Measurements from ENCODE around the gene MT1M. TPM values are rescaled to one million over a fixed set of nuclear protein-coding genes. Genes with fewer than 3 reads are reported as not detected.
"Not testable (repeated sequence)": the region's sequence is repeated elsewhere in the genome, so short reads cannot be mapped to it uniquely, and the experiment has no call there.

The MT1M gene
- total RNA-seq, 1 donor from 2014 or later, result 0.35 TPM

GRCh38 chr16:56667581-56668571, 35.4 kb downstream of the MT1M start, which contains the start of gene MT1G:
MT1G (minus strand) TSS chr16:56668065; CDS start chr16:56667993, 72 bp downstream.
- no peak for TF ChIP-seq CTCF (IDR thresholded peaks at IDR 0.05)
- Mint-ChIP-seq H3K27ac (ENCODE audit: unreplicated experiment) (no peak within 1 kb of the TSS), H3K4me3 (ENCODE audit: unreplicated experiment) (peak within 1 kb of the TSS; percentile 33), H3K27me3 (ENCODE audit: low read depth) (peaks cover 54% of the 10 kb centered on the region), H3K36me3 (ENCODE audit: low read depth) (no peaks in the 10 kb centered on the region), H3K4me1 (ENCODE audit: low read depth) (peaks cover 8% of the 10 kb centered on the region), H3K9me3 (ENCODE audit: low read depth) (no peaks in the 10 kb centered on the region)
- DNase-seq (ENCODE audit: low spot score), result no peak

- Mint-ChIP-seq H3K4me1 (ENCODE audit: low read depth) (peaks cover 4% of the 10 kb centered on the region), H3K36me3 (ENCODE audit: low read depth) (no peaks in the 10 kb centered on the region), H3K9me3 (ENCODE audit: low read depth) (no peaks in the 10 kb centered on the region), H3K4me3 (ENCODE audit: unreplicated experiment) (no peak within 1 kb of the TSS), H3K27ac (ENCODE audit: unreplicated experiment) (no peak within 1 kb of the TSS), H3K27me3 (ENCODE audit: low read depth) (peaks cover 45% of the 10 kb centered on the region)
- no peak for TF ChIP-seq CTCF (IDR thresholded peaks at IDR 0.05)
- DNase-seq (ENCODE audit: low spot score), result no peak
Observed at GRCh38 chr16:56669005-56669839, 36.8 kb downstream of the MT1M start, which contains the start of gene MT1H. MT1H (plus strand) TSS chr16:56669814; CDS start chr16:56669885, 71 bp downstream.

GRCh38 chr16:56669840-56670619, 37.6 kb downstream of the MT1M start:
- no peak for TF ChIP-seq CTCF (IDR thresholded peaks at IDR 0.05)
- Mint-ChIP-seq H3K4me1 (ENCODE audit: low read depth) (peaks cover 4% of the 10 kb centered on the region), H3K27ac (ENCODE audit: unreplicated experiment) (no peak overlapping the region), H3K9me3 (ENCODE audit: low read depth) (no peaks in the 10 kb centered on the region), H3K36me3 (ENCODE audit: low read depth) (no peaks in the 10 kb centered on the region), H3K27me3 (ENCODE audit: low read depth) (peaks cover 41% of the 10 kb centered on the region), H3K4me3 (ENCODE audit: unreplicated experiment) (no peak overlapping the region)
- DNase-seq (ENCODE audit: low spot score), result no peak

GRCh38 chr16:56670620-56670934, 38.1 kb downstream of the MT1M start:
- no peak for TF ChIP-seq CTCF (IDR thresholded peaks at IDR 0.05)
- H3K9me3 Mint-ChIP-seq (ENCODE audit: low read depth), result no peaks in the 10 kb centered on the region
- H3K27ac Mint-ChIP-seq (ENCODE audit: unreplicated experiment), result no peak overlapping the region
- H3K4me1 Mint-ChIP-seq (ENCODE audit: low read depth), result peaks cover 8% of the 10 kb centered on the region
- peaks cover 3% of the 10 kb centered on the region for H3K36me3 Mint-ChIP-seq (ENCODE audit: low read depth)
- no peak overlapping the region for H3K4me3 Mint-ChIP-seq (ENCODE audit: unreplicated experiment)
- H3K27me3 Mint-ChIP-seq (ENCODE audit: low read depth), result peaks cover 41% of the 10 kb centered on the region
- no peak for DNase-seq (ENCODE audit: low spot score)

- H3K36me3 Mint-ChIP-seq (ENCODE audit: low read depth); H3K27ac Mint-ChIP-seq (ENCODE audit: unreplicated experiment); H3K4me3 Mint-ChIP-seq (ENCODE audit: unreplicated experiment); DNase-seq (ENCODE audit: low spot score); H3K9me3 Mint-ChIP-seq (ENCODE audit: low read depth): not testable (repeated sequence)
- Mint-ChIP-seq H3K4me1 (ENCODE audit: low read depth) (peaks cover 15% of the 10 kb centered on the region), H3K27me3 (ENCODE audit: low read depth) (peaks cover 38% of the 10 kb centered on the region)
Observed at GRCh38 chr16:56671691-56672090, 39.2 kb downstream of the MT1M start.

GRCh38 chr16:56672171-56672570, 39.7 kb downstream of the MT1M start:
- H3K9me3 Mint-ChIP-seq (ENCODE audit: low read depth); H3K36me3 Mint-ChIP-seq (ENCODE audit: low read depth); H3K27ac Mint-ChIP-seq (ENCODE audit: unreplicated experiment); DNase-seq (ENCODE audit: low spot score); H3K4me3 Mint-ChIP-seq (ENCODE audit: unreplicated experiment): not testable (repeated sequence)
- H3K4me1 Mint-ChIP-seq (ENCODE audit: low read depth), result peaks cover 15% of the 10 kb centered on the region
- peaks cover 38% of the 10 kb centered on the region for H3K27me3 Mint-ChIP-seq (ENCODE audit: low read depth)
